Left cardiac atrium (tissue), 4 donors: ENCODE results near the gene TIMM50. TPM values are rescaled to one million over a fixed set of nuclear protein-coding genes. Genes with fewer than 3 reads are reported as not detected.
"Not testable (repeated sequence)": the region's sequence is repeated elsewhere in the genome, so short reads cannot be mapped to it uniquely, and the experiment has no call there.

Experiments
- ATAC-seq, 2 donors: fragments of 200-7000 bp; cut with Tn5 transposase; one replicate each; pipeline ENCODE4 v1.9.1; 2020; ENCODE audit warnings: mild to moderate bottlenecking in 2 of 2, moderate library complexity in 2 of 2
- DNase-seq: peaks from one replicate; pipeline ENCODE4 v3.0.0-alpha.2; 2020
- intact Hi-C, 2 donors: fragments of 100-400 bp; cut with DNase I; formaldehyde crosslinking; loops; one replicate each; pipeline versions ENCODE4 v1.14.1 to v1.15.1; 2022 to 2023
- total RNA-seq, 2 donors: library from RNA; stranded (reverse); fragmentation: NEBNext Ultra II Directional; extraction: Animal tissue kit (Norgen Biotek cat#: 25700); gene quantifications; one replicate each; pipeline ENCODE4 v1.2.1, GENCODE V29; 2021
- donor health status: DM: no; HTN: yes; CAD: no.
- donor health status: DM: no; HTN: yes; CAD: no; lungs with severe emphysema.
- donor health status: DM: yes; HTN: yes; CAD: no.
- donor health status: Dilated cardiomyopathy.

TIMM50 gene
- total RNA-seq, 2 donors from 2014 or later, result 60.3 to 71.2 TPM

DNA sequence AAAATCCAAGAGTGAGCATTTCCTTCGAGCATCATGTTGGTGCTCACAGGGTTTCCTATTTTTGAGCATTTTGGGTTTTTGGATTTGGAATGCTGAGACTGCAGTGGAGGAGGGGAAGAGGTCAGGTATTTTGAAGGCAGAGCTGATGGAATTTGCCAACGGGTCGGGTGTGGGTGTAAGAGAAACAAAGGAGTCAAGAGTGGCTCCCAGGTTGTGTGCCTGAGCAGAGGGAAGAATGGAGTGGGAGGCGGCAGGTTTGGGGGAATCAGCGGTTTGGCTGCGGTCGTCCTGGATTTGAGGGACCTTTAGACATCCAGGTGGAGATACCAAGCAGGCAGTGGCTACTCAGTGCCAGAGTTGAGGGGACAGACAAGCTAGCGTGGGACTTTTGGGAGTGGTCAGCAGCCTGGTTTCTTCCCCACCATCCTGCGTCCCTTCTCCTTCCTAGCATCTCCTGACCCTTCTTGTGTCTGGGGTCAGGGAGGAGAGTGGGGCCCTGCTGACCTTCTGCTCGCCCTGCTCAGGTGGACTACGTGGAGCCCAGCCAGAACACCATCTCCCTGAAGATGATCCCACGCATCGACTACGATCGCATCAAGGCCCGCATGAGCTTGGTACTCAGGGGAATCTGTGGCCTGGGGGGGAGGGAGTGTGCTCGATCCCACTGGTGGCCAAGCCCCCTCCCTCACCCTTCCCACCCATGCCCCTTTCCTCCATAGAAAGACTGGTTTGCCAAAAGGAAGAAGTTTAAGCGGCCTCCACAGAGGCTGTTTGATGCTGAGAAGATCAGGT, 14.5 kb upstream of the TIMM50 start:
- DNase-seq, result no peak
- ATAC-seq, result no peak
- intact Hi-C loops, result no loop called here

- no peak for ATAC-seq
- intact Hi-C loops, result no loop called here
- DNase-seq, result no peak
Measured at GRCh38 chr19:39467941-39468340, 12.7 kb upstream of the TIMM50 start.

- intact Hi-C loops, result no loop called here
- no peak for DNase-seq
- no peak for ATAC-seq
Measured at GRCh38 chr19:39469036-39469435, 11.6 kb upstream of the TIMM50 start.

DNA sequence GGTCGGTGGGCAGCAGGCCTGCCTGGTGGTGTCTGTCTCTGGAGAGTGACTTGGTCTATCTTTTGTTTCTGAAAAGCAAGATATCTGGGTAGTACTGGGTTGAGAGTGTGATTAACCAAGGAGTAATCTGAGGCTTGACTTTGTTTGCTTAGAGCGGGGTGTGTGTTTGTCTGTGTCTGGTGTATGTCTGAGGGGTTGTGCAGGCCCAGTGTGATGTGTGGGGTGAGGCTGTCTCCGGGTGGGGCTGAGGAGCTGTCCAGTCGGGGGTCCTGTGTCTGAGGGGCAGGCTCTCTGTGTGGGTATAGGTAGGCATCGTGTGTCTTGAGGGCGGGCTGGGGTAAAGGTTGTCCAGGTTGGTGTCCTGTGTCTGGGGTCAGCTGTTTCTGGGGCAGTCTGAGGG, 11.1 kb upstream of the TIMM50 start:
- intact Hi-C loops, result no loop called here
- DNase-seq (no peak), ATAC-seq (no peak)

DNA sequence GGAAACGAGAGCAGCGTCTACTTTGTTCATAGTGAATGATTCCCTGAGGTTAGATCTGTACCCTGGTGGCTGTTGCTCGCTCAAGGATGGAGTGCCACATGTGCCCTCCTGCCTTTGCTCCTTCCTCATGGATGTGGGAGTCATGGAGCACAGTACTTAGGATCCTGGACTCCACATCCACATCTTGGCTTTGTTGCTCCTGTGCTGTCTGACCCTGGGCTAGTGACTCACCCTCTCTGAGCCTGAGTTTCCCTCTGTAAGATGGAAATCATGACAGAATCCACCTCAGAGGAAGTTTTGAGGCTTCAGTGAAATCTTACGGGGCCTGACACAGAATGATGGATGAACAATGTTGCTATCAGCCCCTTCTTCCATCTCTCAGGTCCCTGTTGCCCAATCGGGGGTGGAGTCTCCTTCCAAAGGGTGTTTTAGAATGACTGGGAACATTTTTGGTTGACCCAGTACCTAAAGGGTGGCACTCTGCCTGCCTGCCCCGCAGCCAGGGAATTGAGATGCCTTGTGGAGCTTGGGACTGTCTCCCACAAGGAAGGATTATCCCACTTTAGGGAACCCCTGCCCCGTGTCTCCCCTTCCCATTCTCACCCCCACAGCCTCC, 9.8 kb upstream of the TIMM50 start:
- ATAC-seq (no peak), DNase-seq (no peak)
- intact Hi-C loops, result no loop called here

GRCh38 chr19:39471756-39472536, 8.7 kb upstream of the TIMM50 start:
- intact Hi-C loops, result no loop called here
- no peak for ATAC-seq
- no peak for DNase-seq

DNA sequence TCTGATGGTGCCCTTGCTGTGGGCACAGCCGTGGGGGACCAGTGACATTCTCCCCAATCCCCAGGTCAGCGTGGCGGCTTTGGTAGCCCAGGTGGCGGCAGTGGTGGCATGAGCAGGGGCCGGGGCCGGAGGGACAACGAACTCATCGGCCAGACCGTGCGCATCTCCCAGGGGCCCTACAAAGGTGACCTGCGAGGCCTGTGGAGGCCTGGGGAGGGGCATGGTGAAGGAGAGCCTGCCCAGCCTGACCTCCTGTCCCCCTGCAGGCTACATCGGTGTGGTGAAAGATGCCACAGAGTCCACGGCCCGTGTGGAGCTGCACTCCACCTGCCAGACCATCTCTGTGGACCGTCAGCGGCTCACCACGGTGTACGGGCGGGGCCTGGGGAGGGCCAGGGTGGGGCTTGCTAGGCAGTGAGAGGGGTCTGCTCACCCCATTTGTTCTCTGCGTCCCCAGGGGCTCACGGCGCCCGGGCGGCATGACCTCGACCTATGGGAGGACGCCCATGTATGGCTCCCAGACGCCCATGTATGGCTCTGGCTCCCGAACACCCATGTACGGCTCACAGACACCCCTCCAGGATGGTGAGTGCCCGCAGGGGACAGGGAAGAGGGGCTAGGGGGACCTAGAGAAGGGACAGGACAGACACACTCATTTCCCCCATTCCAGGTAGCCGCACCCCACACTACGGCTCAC, 7.7 kb upstream of the TIMM50 start:
- intact Hi-C loops, result no loop called here
- no peak for ATAC-seq
- DNase-seq, result no peak

- ATAC-seq (no peak), DNase-seq (no peak)
- intact Hi-C loops, result no loop called here
Measured at GRCh38 chr19:39473443-39473960, 7.1 kb upstream of the TIMM50 start.

- peak; percentile 69 for DNase-seq
Measured at GRCh38 chr19:39474139-39474620, 6.5 kb upstream of the TIMM50 start.

DNA sequence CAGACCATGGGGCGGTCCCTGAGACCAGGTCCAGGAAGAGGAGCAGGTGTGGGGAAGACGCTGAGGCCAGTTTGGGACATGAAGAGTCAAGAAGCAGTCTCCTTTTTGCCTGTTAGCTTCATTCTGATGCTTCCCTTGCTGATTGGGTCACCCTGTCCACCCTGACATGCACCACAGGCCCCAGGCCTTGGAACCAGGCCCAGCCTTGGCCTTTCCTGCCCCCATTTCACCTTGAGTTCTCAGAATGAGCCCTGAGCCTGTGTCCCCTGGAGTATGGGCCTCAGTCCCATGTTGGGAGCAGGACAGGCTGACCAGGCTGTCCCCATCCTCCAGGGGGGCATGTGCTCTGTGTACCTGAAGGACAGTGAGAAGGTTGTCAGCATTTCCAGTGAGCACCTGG, 4.9 kb upstream of the TIMM50 start:
- intact Hi-C loops, result loop anchor here in 1 of 2 donors (2.0 kb wide), 1 partner anchor 57 kb away; the partner anchor contains the start of gene EID2B
- ATAC-seq (no peak), DNase-seq (no peak)

More at GRCh38 chr19:39474139-39474620, 6.5 kb upstream of the TIMM50 start:
- intact Hi-C loops, result loop anchor here in 1 of 2 donors (2.0 kb wide), 1 partner anchor 59 kb away; the partner anchor contains the start of gene EID2B
- peak; percentile 58 to 76 for ATAC-seq

GRCh38 chr19:39479319-39479801, 1.3 kb upstream of the TIMM50 start:
- intact Hi-C loops, DNase-seq, ATAC-seq: not testable (repeated sequence)

DNA sequence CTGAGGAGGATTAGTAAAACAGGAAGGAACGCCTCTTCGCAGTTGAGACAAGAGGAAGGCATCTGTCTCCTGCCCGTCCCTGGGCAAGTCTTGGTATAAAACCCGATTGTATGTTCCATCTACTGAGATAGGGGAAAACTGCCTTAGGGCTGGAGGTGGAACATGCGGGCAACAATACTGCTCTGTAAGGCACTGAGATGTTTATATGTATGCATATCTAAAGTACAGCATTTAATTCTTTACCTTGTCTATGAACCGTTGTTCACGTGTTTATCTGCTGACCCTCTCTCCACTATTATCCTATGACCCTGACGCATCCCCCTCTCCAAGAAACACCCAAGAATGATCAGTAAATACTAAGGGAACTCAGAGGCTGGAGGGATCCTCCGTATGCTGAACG, 722 bp upstream of the TIMM50 start:
- intact Hi-C loops, result loop anchor here in 1 of 2 donors (10.0 kb wide), 1 partner anchor 55 kb away; the partner anchor contains the start of gene EID2B
- ATAC-seq (no peak), DNase-seq (no peak)

- ATAC-seq, result no peak
- intact Hi-C loops, result loop anchor here in 1 of 2 donors (10.0 kb wide), 1 partner anchor 54 kb away; the partner anchor contains the start of gene EID2B
- DNase-seq, result no peak
Measured at GRCh38 chr19:39481229-39481545, 549 bp downstream of the TIMM50 start.

DNA sequence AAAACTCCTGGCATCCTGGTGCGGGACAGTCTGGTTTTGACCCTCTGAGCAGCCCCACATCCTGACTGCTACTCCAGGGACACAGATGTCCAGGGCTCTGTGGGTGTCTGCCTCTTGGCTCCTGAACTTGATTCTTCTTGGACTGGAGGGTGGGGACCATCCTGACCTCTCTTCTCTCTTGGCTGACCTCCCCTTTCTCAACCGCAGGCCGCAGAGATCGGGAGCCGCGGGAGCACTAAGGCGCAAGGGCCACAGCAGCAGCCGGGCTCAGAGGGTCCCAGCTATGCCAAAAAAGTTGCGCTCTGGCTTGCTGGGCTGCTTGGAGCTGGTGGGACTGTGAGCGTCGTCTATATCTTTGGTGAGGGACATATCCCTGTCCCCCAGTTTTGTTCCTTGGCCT, 1.0 kb downstream of the TIMM50 start:
- intact Hi-C loops, result loop anchor here in 1 of 2 donors (10.0 kb wide), 1 partner anchor 53 kb away; the partner anchor contains the start of gene EID2B
- ATAC-seq (no peak), DNase-seq (no peak)

GRCh38 chr19:39483141-39483540, 2.5 kb downstream of the TIMM50 start:
- DNase-seq (no peak), ATAC-seq (no peak)
- intact Hi-C loops, result loop anchor here in 1 of 2 donors (10.0 kb wide), 1 partner anchor 52 kb away; the partner anchor contains the start of gene EID2B

GRCh38 chr19:39489756-39490155, 9.1 kb downstream of the TIMM50 start:
- ATAC-seq, result no peak
- DNase-seq, result no peak
- intact Hi-C loops, result loop anchor here in 1 of 2 donors (10.0 kb wide), 1 partner anchor 45 kb away; the partner anchor contains the start of gene EID2B

- DNase-seq, result no peak
- intact Hi-C loops, result no loop called here
- no peak for ATAC-seq
Measured at GRCh38 chr19:39492225-39492624, 11.6 kb downstream of the TIMM50 start.

DNA sequence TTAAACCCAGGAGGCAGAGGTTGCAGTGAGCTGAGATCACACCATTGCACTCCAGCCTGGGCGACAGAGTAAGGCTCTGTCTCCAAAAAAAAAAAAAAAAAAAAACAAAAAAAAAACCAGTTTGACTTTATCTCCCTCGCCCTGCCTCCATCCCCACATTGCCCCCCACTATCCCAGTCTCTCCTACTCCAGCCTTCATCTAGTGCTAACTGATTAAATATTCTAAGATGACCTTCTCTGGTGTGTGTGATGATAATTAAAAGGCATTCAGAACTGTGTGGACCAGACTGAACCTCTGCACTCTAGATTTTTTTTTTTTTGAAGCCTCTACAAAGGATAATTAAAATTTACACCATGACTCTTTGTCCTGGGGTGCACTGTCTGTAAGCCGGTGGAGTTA, 12.2 kb downstream of the TIMM50 start:
- ATAC-seq, result no peak

More for the DNA sequence above, 12.2 kb downstream of the TIMM50 start:
- DNase-seq, result no peak
- intact Hi-C loops, result no loop called here
